ENCODE measurements around the gene TNS3. TPM values are rescaled to one million over a fixed set of nuclear protein-coding genes. Genes with fewer than 3 reads are reported as not detected.

Gene TNS3
- polyA plus RNA-seq, 1 of the 3 experiments (the other 2 are of a cell fraction) = 72.3 TPM

DNA sequence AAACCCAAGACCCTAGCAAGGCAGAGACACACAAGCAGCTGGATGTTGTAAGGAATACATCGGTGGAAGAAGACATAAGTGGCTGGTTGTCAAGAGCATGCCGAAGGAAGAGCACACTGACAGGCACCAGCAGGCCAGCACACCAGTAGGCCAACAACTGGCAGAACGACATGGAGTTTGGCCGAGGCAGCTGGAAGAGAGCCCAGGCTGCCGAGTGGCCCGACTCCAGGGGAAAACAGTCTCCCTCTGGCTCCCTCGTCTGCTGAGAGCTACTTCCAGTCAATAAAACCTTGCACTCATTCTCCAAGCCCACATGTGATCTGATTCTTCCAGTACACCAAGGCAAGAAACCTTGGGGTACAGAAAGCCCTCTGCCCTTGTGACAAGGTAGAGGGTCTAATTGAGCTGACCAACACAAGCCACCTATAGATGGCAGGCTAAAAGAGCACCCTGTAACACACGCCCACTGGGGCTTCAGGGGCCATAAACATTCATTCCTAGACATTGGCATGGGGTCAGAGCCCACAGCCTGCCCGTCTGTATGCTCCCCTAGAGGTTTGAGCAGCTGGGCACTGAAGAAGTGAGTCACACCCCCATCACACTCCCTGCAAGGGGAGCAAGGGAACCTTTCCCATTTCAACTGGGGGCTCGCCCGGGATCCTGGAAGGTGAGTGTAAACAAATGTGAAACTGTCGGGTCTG is 14.7 kb upstream of the TNS3 start:
- Histone ChIP-seq H3K27ac (ENCODE audit: low read depth in 2 of 2, low read length in 1 of 2) (no peak overlapping the region), H3K4me2 (no peak overlapping the region), H3K36me3 (replicated peaks in 1 of 2; ENCODE audit: control insufficient read depth in 1 of 2, insufficient read depth in 2 of 2, low read length in 1 of 2) (no peaks in the 10 kb centered on the region), H3F3A (replicated peaks; ENCODE audit: insufficient read depth) (peaks cover 9% of the 10 kb centered on the region), H3K4me3 (ENCODE audit: low read depth in 2 of 2, low read length in 1 of 2) (no peak overlapping the region), H3K27me3 (ENCODE audit: insufficient read depth) (no peaks in the 10 kb centered on the region), H3K4me1 (ENCODE audit: control insufficient read depth in 1 of 2, insufficient read depth in 2 of 2, low read depth in 1 of 2, low read length in 1 of 2) (peaks cover 5 to 12% of the 10 kb centered on the region in 2 experiments; a peak in 3 of 4 replicates), H4K20me1 (ENCODE audit: insufficient read depth) (no peaks in the 10 kb centered on the region), H3K9me3 (peaks cover 10% of the 10 kb centered on the region; the same call in 1 of the 2 replicates), H3K9me2 (no peaks in the 10 kb centered on the region), H2AFZ (ENCODE audit: low read depth) (no peak overlapping the region), H3K79me2 (ENCODE audit: insufficient read depth) (no peaks in the 10 kb centered on the region), H3K9ac (no peak overlapping the region)
- POLR2A ChIA-PET = no interaction called here
- TF ChIP-seq FOXM1 (IDR thresholded peaks at IDR 0.05; ENCODE audit: low read depth) (no peak), ELF1 (IDR thresholded peaks at IDR 0.05) (no peak), RFX5 (IDR thresholded peaks at IDR 0.05; ENCODE audit: low read length) (no peak), RXRA (IDR thresholded peaks at IDR 0.05; ENCODE audit: borderline replicate concordance, low read depth) (no peak), JUND (IDR thresholded peaks at IDR 0.05) (no peak), POLR2AphosphoS5 (IDR thresholded peaks at IDR 0.05; ENCODE audit: low read depth, low read length) (no peak), MEF2A (IDR thresholded peaks at IDR 0.05; ENCODE audit: borderline replicate concordance, low read depth) (no peak), NFIC (IDR thresholded peaks at IDR 0.05; ENCODE audit: borderline replicate concordance) (no peak), TCF12 (IDR thresholded peaks at IDR 0.05) (no peak), MXI1 (IDR thresholded peaks at IDR 0.05; ENCODE audit: low read depth, low read length) (no peak), YY1 (IDR thresholded peaks at IDR 0.05; ENCODE audit: low read depth) (no peak), SMC3 (IDR thresholded peaks at IDR 0.05; ENCODE audit: low read depth, low read length) (no peak), CHD2 (IDR thresholded peaks at IDR 0.05; ENCODE audit: low read length, partially characterized antibody) (no peak), SIN3A (IDR thresholded peaks at IDR 0.05; ENCODE audit: borderline replicate concordance, low read depth, low read length) (no peak), EP300 (IDR thresholded peaks at IDR 0.05; ENCODE audit: borderline replicate concordance in 1 of 2, low read depth in 1 of 2, low read length in 1 of 2) (no peak), CTCF (IDR thresholded peaks at IDR 0.05) (no peak), RCOR1 (IDR thresholded peaks at IDR 0.05; ENCODE audit: low read length) (no peak)
- TF ChIP-seq, protein P1, sequence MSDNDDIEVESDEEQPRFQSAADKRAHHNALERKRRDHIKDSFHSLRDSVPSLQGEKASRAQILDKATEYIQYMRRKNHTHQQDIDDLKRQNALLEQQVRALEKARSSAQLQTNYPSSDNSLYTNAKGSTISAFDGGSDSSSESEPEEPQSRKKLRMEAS (IDR thresholded peaks at IDR 0.05; ENCODE audit: low read depth) = no peak
- TF ChIP-seq, protein P2, sequence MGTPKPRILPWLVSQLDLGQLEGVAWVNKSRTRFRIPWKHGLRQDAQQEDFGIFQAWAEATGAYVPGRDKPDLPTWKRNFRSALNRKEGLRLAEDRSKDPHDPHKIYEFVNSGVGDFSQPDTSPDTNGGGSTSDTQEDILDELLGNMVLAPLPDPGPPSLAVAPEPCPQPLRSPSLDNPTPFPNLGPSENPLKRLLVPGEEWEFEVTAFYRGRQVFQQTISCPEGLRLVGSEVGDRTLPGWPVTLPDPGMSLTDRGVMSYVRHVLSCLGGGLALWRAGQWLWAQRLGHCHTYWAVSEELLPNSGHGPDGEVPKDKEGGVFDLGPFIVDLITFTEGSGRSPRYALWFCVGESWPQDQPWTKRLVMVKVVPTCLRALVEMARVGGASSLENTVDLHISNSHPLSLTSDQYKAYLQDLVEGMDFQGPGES (IDR thresholded peaks at IDR 0.05; ENCODE audit: low read depth, low read length) = no peak
- CTCF ChIA-PET = interaction anchor here (0.6 to 1.7 kb wide), 4 partner anchors 9 to 25 kb away, joined by 3 to 5 read pairs (median 4); no protein-coding TSS in a partner anchor
- DNase-seq = no peak
- 76% methylated on average over 11 of the region's 12 CpGs for WGBS (ENCODE audit: low lambda C conversion rate)

Data from SK-N-SH (cell line).